HG03097 (cell line): Measurements from ENCODE around the gene RNF217.
"Not testable (repeated sequence)": the region's sequence is repeated elsewhere in the genome, so short reads cannot be mapped to it uniquely, and the experiment has no call there.

Experiments
- ATAC-seq: cut with Tn5 transposase; IDR thresholded peaks from one replicate; pipeline ENCODE4 v1.9.1; 2021; ENCODE audit not compliant: unreplicated experiment, low FRiP score

RNF217 gene

DNA sequence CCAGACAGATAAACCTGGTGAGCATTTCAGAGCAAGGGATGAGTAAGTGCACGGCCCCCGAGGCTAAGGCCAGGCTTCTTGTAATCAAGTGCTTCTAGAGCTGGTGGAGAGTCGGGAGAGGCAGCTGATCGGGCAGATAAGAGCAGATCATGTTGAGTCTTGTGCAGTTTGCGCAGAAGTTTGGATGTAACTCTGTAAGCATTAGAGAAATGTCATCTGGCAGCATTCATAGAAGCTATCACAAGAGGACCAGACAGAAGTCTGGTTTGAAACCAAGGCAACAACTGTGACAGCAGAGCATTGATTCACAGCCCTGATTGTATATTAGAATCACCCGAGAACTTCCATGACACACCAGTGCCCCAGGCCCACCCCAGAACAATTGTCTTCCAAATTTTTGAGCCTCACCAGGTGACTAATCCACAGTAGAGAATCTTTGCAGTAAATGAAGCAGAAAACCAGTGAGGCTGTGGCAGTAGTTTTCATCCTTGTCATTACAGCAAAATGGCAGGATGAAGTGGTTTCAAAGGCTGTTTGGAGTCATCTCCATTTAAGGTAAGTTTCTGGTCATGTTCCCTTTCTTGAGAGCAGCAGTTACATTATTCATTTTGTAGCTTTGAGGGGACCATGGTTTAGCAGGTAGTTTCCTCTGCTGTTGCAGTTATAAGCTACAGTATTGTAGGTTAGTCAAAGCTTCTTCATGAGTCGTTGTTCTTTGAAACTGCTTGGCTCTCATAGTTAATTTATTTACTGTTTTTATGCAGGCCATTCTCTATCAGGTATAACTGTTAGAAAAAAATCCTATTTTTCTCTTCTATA, 84.1 kb downstream of the RNF217 start:
- no peak for ATAC-seq

DNA sequence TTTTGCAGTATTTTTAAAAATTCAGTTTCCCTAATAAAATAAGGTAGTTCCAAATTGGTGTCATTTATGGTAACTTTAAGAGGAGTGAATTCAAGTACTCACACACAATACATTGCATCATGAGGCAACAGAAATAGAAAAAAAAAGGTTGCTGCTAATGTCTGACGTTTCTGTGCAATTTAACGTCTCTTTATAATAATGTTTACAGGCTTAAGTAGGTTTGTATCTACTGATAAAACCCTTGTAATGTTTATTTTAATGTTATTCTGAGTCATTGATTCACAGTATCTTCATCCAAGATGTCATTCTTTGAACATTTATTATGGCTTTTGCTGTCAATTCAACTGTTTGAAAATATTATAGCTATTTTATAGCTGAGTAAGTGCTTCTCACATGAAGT, 86.0 kb downstream of the RNF217 start:
- no peak for ATAC-seq

DNA sequence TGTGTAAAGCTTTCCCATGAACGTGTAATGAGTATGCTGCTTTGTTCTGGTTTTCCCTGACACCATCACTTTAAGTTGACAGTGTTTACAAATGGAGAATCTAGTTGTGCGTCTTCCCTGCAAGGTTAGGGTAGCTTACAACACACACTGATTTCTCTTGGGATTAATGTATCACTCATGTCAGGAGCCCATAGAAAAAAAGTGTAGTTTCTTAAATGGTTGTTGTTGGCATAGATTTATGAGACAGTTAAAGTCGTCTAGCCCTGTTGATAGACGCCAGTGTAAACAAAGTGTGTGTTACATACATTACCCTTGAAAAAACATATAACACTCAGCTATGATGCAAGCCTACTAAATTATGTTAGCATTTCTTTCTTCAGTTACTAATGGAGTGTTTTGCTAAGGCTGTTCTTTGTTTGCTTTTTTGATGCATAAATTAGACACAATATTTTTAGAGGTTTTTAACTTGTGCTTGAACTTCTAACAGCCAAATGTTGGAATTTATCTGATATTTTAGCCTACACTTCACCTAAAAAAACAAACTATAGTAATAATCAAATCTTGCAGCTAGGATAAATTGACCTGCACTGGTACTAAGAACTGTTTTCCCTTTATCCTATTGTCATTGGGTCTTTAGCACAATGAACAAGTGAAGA, 88.6 kb downstream of the RNF217 start:
- no peak for ATAC-seq

DNA sequence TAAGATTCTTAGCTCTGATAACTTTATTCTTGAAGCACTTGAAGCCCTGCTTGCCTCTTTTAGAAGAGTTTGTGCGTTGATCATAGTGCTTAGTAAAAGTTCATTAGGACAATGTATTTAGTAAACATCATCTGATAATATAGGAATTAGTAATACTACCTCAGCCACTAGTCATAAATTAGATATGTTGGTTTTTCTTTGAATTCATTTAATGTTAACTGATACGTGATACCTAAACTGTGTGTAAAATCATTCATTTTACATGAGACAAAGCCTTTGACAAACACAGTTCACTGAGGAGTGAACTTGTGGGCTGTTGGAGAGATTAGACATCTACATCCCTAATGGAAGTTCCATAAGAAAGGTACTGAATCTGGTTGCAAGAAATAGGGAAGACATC, 91.6 kb downstream of the RNF217 start:
- ATAC-seq = no peak

DNA sequence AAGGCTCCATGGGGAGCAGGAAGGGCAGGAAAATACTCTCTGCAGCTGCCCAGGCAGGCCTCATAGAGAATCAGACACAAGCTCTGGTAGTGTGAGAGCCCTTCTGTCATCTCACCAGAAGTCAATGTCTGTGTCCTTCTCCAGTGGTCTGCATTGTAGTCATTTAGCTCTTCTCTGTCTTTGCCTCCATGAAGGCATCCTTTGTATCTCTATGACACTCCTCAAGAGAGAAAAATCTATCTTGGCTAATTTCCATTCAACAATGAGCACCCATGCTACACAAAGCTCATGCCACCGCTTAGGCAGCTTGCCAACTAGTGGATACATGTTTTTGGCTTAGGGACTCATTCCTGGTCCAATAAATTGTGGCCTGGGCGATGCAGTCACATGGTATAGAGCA, 92.1 kb downstream of the RNF217 start:
- ATAC-seq = no peak

DNA sequence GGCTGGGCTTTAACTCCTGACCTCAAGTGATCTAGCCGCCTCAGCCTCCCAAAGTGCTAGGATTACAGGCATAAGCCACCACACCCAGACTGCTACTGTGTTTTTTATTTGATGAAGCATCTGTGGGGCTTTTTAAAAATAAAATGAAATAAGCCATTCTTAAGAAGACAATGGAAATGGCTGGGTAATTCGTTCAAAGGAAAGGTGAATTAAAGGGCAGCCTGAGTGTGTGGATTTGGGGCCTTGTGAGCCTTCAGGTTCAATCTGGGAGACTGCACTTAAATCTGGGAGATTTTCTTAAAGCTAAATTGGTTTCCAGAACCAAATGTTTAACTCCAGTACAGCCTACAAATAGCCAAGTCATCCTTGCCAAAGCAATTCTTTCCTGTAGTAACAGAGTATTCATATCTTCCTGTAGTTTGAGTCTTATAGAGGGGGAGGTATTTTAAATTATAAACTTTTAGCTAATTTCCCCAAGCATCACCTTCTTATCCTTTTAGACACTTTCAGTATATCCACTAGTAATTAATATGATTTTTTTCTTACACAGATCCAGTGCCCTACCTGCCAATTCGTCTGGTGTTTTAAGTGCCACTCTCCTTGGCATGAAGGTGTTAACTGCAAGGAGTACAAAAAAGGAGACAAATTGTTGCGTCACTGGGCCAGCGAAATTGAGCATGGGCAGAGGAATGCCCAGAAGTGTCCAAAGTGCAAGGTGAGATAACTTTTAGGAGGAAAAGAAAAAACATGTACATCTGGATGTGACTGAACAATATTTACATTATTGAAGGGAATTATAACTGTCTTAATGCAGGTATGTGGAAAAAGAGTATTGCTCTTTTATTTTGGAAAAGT, 95.4 kb downstream of the RNF217 start:
- no peak for ATAC-seq

DNA sequence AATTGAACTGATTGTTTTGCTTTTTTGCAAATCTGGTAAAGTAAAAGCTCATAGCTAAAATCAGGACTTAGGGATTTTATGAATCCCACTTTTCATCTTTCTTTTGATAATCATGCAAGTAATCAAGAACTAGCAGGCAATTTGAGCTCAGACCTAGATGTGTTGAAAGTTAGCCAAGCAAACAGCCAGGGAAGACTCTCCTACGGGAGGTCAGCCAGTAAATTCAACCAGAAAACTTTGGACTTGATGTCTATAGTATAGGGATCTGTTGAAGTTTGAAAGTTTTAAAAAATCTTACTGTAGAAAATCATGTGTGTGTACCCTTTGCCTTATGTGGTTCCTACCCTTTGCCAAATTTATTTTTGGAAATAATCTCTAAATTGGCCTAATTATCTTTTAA, 96.3 kb downstream of the RNF217 start:
- ATAC-seq = no peak

DNA sequence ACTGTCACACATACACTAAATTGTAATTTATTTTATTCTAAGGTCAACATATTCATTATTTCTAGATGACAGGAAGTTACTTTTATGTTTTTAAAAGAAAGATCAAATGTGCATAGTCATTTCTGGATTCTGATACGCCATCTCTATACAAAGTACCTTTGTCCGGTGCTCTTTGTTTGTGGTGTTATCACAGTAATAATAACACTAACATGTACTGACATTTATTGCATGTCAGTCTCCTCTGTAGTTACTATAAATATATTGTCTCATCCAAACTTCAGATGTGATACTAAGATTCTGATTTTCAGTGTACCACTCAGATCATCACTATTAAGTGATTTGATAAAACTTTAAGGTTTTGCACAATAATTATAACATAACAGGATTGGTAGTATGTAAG, 101.1 kb downstream of the RNF217 start:
- no peak for ATAC-seq

DNA sequence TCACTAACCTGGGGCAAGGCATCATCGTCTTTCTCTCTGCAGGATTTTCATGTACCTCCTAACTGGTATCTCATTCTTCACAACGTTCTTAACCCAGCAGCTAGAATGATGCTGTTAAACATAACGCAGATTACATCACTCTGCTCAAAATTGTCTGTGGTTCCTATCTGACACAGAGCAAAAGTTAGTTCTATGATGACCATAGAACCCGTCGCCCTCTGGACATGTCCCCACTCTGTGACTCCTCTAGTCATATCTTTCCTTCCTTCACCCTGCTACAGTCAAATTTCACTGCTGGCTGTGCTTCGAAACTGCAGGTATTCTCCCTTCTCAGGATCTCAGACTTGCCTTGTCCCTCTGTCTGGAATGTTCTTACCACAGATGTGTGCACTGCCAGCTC, 103.9 kb downstream of the RNF217 start:
- no peak for ATAC-seq

DNA sequence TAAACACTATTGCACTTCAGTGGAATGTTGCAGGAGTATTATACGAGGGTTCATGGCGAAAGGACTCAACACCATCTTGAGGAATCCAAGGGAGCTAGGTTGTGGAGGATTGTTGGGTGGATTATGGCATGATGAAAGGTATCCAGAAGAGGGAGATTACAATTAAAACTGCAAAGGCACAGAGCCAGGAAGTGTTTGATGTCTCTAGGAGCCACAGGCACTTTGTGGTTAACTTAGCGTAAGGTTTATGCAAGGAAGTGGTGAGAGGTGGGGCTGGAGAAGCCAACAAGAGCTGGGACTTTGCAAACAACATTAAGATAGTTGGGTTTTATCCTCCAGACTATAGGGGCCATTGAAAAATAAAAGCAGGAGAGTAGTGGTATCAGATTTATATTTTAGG, 104.7 kb downstream of the RNF217 start:
- ATAC-seq = no peak

DNA sequence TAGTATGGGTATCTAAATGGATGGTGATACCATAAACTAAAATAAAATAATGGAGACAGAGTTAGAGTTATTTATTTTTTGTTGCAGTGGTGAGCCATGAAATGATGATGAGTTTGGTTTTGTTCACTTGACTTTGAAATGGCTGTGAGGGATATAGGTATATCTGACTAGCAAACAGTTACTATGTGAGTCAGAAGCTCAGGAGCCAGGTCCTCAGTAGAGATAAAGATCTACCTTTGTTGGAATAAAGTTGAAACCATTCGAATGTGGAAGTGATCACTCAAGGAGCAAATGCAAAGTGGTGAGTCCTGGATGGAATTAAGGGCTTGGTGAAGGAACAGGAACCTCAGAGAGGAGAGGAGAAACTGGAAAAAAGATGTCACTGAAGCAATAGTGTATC, 105.3 kb downstream of the RNF217 start:
- no peak for ATAC-seq

DNA sequence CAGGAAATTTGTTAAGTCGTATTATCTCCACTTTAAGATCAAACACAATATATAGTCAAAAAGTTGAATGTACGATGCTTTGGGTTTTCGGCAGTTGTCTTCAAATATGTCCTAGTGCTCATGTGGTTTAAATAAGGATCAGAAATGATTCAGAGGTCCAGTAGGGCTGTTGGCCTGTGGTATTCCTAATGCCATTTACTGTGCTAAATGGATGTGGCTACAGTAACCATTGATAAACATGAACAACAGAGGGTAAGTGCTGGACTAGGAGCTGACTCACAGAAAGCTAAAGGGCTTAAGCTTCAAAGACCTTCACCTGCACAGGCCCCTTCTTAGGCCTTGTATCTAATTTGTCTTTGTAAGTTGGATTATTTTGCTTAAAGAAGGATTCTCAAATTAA, 110.8 kb downstream of the RNF217 start:
- no peak for ATAC-seq

DNA sequence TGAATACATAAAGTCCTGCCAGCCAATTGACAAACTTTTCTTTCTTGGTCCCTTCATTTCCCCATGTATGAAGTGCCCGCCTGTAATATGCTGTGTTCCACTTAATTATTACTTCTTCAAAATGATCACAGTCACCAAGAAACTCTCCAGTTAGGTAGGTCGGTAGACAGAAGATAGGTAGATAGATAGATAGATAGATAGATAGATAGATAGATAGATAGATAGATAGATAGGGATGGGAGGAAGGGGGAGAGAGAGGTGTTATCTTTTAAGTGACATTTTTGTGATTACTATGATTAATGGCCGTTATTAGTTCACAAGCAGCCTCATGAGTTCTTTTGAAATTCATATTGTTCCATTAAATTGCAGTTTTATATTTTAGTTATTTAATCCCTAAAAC, 111.9 kb downstream of the RNF217 start:
- ATAC-seq = no peak

DNA sequence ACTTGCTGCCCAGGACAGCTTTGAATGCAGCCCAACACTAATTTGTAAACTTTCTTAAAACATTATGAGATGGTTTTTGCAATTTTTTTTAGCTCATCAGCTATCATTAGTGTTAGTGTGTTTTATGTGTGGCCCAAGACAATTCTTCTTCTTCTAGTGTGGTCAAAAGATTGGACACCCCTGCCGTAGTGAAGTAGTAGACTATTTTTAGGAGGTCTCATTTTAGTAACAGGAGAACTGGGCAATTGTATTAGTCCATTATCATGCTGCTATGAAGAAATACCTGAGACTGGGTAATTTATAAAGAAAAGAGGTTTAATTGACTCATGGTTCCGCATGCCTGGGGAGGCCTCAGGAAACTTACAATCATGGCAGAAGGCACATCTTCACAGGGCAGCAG, 112.8 kb downstream of the RNF217 start:
- not testable (repeated sequence) for ATAC-seq

DNA sequence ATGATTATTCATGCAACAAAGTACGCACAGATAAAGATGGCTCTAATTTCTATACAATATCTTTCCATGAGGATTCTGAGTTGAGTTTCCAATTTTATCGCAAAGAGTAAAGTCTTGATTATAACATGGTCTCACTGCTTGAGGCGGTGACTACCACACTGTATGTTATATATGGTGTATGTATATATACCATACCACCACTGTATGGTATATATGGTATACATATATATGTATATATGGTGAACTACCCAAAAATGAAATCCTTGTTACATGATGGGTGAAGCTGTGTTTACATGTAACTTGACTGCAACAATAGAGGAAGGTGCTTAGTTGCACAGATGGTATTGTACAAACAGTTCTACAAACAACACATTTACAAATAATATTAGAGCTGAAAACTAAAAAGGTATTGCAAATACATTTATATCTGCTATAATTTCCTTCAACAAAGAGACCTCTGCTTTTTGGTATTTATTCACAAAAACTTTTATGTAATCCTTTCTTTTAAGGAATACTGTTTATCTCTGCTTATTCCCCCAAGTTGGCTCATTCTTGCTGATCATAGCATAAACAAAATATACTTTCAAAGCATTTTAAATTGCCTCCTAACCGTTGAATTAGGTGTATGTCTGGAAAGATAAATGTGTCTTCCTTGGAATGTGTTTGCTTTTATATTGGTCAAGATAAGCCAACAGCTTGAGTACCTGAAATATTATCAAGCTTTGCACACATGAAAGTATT, 113.7 kb downstream of the RNF217 start:
- ATAC-seq = no peak

DNA sequence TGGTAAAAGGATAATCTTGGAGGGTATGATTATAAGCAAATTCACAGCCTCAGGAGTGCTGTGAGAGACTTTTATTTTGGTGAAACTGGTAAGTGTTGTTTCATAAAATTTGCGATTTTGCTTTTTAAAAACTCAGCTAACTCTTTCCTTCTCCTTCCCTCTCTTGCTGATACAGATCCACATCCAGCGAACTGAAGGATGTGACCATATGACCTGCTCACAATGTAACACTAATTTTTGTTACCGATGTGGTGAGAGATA, 114.2 kb downstream of the RNF217 start:
- ATAC-seq = no peak

DNA sequence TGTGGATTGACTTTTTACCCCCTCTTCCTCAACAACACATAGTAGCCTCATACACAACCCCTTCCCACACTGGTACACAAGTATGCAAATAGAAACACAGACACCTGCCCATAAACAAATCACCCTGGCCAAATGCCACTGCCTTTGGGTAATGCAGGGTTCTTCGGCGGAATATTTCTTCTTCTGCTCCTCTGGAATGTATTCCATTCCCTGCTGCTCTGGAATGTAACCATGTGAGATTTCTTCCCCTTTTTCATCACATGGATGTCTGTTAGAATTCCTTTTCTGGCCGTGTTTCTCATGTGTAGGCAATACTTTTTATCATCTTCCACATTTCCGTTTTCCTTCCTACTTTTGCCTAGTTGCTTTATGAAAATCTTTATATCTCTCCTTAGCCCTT, 115.2 kb downstream of the RNF217 start:
- ATAC-seq = no peak

DNA sequence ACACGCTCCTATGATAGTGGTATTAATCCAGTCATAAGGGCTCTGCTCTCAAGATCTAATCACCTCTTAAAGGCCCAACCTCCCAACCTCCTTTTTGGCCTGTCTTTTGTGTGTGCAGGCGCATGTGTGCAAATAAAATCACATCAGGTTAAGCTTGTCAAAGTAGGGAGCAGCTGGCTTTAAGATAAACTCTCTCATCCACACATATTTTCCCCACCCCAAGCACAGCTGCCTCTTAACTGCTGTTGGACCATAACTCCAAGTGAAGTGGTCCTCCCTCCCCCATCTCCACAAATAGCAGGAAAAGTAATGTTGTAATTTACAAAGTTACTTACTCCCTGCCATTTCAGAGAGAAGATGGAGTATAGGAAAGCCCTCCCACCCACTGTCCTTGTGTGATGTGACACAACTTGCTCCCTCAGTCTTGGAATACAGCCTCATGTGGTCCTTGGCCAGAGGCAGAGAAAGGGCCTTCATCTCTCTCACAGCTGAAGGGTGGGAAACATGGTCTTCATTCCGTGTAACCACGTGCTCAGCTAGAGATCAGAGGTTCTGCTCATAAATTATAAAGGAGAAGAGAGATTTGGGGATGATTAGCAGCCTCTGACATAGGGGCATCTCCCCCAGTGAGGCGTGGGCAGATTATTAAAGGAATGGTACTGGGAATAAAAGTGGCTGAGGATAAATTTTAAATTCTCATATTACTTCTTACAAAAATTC, 116.5 kb downstream of the RNF217 start:
- no peak for ATAC-seq

DNA sequence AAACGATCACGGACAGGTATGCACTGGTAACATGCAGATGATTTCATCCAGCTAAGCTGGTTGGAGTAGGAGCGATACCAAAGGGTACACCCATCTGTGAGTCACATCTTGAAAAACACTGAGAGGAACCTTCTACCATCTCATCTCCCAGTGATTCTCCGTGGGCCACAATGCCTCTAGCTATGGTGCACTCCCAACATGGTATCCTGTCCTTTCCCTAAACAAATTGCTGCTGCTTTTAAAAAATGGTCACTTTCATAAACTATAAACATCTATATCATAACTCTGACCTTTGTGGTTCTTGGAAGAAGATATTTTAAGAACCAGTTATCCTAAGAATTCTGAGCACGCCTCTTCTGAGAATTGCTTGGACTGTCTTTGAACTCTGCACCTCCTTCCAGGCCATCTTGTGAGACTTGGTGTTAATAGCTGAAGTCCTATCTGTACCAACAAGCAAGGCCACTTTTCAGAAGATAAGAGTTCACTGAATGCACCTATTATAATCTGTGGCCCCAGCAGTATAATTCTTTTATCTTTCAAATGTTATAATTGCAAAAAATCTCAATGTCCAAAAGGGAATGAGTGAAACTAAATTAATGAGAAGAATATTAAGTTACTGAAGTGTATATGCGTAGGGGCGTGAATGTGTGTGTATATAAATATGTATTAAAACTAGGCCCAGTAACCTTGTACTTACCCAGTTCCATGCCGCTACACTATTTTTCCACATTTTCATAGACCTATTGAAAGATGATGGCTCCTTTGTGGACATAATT, 120.9 kb downstream of the RNF217 start:
- no peak for ATAC-seq

DNA sequence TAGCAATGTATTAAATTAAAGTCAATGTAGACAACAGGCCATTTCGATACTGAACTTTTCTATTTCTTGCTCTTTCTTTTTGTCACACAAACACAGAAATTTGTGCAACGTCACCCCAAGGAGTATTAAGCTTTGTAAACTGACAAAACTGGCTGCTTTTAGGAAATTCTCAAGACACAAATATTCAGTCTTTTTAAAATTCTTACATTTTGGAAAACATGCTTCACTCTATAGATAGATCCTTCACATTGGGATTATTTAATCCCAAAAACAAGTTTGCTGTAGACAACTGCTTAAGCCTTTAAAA, 121.4 kb downstream of the RNF217 start:
- no peak for ATAC-seq
